ENCODE measurements around the gene DYNLL1.

DNA sequence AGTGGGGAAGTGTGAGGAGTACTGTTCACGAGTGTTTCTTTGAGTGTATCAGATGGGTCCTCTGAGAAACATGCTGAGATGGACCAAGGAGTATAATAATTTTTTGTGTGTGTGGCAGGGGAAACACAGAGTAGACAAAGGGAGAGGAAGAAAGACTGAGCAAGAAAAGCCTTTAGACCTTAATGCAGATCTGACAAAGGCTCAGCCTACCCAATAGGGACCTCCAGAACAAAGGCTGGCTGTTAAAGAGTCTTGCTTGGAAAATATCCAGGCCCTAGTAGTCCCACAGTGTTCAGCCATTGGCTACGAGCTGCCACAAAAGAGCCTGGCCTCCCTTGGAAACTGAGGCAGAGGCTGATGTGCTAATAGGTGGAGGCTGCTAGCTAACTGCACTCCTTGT, 19.6 kb downstream of the DYNLL1 start:
- TF ChIP-seq, protein P1, sequence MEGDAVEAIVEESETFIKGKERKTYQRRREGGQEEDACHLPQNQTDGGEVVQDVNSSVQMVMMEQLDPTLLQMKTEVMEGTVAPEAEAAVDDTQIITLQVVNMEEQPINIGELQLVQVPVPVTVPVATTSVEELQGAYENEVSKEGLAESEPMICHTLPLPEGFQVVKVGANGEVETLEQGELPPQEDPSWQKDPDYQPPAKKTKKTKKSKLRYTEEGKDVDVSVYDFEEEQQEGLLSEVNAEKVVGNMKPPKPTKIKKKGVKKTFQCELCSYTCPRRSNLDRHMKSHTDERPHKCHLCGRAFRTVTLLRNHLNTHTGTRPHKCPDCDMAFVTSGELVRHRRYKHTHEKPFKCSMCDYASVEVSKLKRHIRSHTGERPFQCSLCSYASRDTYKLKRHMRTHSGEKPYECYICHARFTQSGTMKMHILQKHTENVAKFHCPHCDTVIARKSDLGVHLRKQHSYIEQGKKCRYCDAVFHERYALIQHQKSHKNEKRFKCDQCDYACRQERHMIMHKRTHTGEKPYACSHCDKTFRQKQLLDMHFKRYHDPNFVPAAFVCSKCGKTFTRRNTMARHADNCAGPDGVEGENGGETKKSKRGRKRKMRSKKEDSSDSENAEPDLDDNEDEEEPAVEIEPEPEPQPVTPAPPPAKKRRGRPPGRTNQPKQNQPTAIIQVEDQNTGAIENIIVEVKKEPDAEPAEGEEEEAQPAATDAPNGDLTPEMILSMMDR (conservative IDR thresholded peaks at IDR 0.05) = no peak
- no peak for TF ChIP-seq EZH2 (IDR thresholded peaks at IDR 0.05; ENCODE audit: low read depth)

Data from PC-9 (cell line).